Subcutaneous abdominal adipose tissue (tissue), 5 donors: Measurements from ENCODE around the gene ALK.

Experiments used
- H3K27ac ChIP-seq: one replicate; pipeline ENCODE4 v1.7.0; 2013; ENCODE audit warnings: low read depth, mild to moderate bottlenecking, inconsistent platforms, low read length, moderate library complexity
- H3K27me3 ChIP-seq, 5 donors: one replicate each; pipeline ENCODE4 v1.7.0; 2013; ENCODE audit warnings: low read length in 5 of 5, inconsistent platforms in 1 of 5; ENCODE audit not compliant: control insufficient read depth in 5 of 5, insufficient read depth in 4 of 5
- H3K36me3 ChIP-seq, 5 donors: one replicate each; pipeline ENCODE4 v1.7.0; 2013; ENCODE audit warnings: low read length in 5 of 5; ENCODE audit not compliant: control insufficient read depth in 5 of 5, insufficient read depth in 5 of 5
- H3K4me1 ChIP-seq, 5 donors: one replicate each; pipeline ENCODE4 v1.7.0; 2013; ENCODE audit warnings: low read length in 5 of 5, mild to moderate bottlenecking in 3 of 5, moderate library complexity in 1 of 5; ENCODE audit not compliant: control insufficient read depth in 5 of 5, insufficient read depth in 5 of 5
- H3K4me3 ChIP-seq, 5 donors: one replicate each; pipeline ENCODE4 v1.7.0; 2013; ENCODE audit warnings: low read length in 5 of 5, low read depth in 1 of 5
- H3K9ac ChIP-seq, 5 donors: one replicate each; pipeline ENCODE4 v1.7.0; 2013; ENCODE audit warnings: low read length in 5 of 5, mild to moderate bottlenecking in 4 of 5, moderate library complexity in 3 of 5
- H3K9me3 ChIP-seq, 5 donors: one replicate each; pipeline ENCODE4 v1.7.0; 2013; ENCODE audit warnings: low read length in 5 of 5; ENCODE audit not compliant: control insufficient read depth in 5 of 5
- donor health status: healthy.
- donor health status: healthy.
- donor health status: healthy.
- donor health status: healthy.
- donor health status: healthy.

The ALK gene

DNA sequence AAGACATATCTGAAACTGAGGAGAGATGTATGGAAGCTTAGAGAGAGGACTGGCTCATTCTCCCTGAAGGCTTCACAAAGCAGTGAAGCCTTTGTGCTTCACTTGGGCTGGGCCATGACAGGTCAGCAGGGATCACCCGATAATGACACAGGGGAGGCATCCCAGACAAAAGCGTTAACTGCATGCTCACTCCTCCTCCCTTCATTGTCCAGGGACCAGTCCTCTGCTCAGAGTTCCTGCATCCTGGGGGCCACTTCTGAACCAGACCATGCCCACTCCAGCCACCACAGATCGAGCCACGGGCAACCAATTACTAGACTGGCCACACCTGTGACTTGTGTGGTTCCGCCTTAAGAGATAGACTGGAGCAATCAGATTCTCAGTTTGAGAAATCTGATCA lies 570.1 kb downstream of the ALK start:
- Histone ChIP-seq H3K9me3 (no peaks in the 10 kb centered on the region), H3K36me3 (no peaks in the 10 kb centered on the region), H3K4me3 (no peak overlapping the region), H3K9ac (no peak overlapping the region), H3K27me3 (peaks cover 0 to 3% (median 0%) of the 10 kb centered on the region in 5 donors), H3K27ac (no peak overlapping the region), H3K4me1 (peaks cover 0 to 2% (median 0%) of the 10 kb centered on the region in 5 donors)

DNA sequence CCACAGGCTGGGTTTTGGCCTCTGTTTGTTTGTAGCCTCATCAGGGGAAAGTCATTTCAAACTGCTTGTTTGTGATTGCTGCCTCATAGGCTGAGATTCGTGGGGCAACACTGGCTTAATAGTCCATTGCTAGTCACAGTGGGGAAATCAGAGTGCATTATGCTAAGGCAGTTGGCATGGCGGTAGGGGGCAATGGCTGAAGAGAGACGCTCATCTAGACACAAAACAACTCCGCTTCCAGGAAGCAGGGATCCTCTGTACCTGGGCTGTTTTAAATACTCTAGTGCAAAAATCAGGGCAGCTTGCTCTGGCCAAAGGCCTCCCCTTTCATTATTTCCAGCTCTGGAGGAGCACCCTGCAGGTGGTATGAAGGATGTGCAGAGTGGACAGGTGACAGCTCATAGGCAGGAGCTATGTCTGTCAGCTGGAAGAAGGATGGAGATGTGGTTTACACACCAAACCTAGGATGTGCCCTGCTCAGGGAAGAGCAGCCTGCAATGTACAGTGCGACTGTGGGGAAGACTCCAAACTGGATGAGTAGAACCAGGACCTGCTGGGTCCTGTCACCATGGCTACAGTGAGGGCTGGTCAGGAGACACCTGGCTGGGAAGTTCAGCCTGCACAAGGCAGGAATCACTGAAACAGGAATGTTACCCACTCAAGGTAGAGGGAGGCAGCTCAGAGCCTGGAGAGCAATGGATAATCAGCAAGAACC lies 571.9 kb downstream of the ALK start:
- H3K9ac ChIP-seq, result no peak overlapping the region
- H3K4me3 ChIP-seq, result no peak overlapping the region
- no peaks in the 10 kb centered on the region for H3K36me3 ChIP-seq
- no peak overlapping the region for H3K27ac ChIP-seq
- peaks cover 0 to 3% (median 0%) of the 10 kb centered on the region in 5 donors for H3K27me3 ChIP-seq
- no peaks in the 10 kb centered on the region for H3K9me3 ChIP-seq
- no peaks in the 10 kb centered on the region for H3K4me1 ChIP-seq

DNA sequence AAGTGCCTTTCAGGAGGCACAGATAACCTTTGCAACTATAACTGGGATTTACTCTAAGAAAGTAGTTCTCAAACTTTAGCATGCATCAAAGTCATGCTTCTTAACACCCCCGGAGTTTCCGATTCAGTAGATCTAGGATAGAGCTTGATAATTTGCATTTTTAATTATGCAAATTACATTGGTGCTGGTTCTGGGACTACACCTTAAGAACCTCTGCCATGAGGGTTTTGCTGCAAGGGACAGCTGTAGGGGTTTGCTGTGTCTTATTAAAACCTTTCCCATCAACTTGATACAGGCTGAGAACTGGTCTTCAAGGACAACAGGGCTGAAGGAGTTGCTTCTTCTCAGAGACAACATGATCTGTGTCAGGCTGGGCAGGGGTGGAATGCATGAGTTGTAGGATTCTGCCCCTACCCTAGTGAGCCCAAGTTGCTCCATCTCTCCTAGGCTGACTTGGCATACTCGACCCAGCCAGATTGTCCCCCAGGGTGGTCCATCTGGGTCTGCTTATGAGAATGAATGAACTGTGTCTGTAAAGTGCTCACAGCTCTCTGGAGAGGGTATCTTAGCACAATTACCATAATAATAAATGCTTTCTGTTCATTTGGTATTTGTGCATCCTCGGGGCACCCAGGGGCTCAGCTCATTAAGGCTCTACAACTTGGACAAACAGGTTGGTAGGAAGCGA lies 573.5 kb downstream of the ALK start:
- peaks cover 0 to 3% (median 0%) of the 10 kb centered on the region in 5 donors for H3K27me3 ChIP-seq
- no peaks in the 10 kb centered on the region for H3K36me3 ChIP-seq
- no peaks in the 10 kb centered on the region for H3K9me3 ChIP-seq
- H3K27ac ChIP-seq, result no peak overlapping the region
- no peak overlapping the region for H3K9ac ChIP-seq
- no peak overlapping the region for H3K4me3 ChIP-seq
- no peaks in the 10 kb centered on the region for H3K4me1 ChIP-seq

DNA sequence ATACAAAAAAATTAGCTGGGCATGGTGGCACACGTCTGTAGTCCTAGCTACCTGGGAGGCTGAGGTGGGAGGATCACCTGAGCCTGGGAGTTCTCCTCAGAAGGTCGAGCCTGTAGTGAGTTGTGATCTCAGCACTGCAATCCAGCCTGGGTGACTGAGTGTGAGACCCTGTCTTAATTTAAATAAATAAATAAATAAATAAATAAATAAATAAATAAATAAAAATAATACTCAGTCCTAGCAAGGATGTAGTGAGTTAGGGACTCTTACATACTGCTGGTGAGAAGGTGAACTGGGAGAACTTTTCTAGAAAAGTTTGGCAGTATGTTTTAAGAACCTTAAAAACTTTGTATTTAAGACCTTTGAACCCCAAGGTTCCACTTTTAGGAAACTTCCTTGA lies 576.1 kb downstream of the ALK start:
- H3K9me3 ChIP-seq, result no peaks in the 10 kb centered on the region
- no peak overlapping the region for H3K9ac ChIP-seq
- no peak overlapping the region for H3K4me3 ChIP-seq
- H3K27me3 ChIP-seq, result no peaks in the 10 kb centered on the region
- no peak overlapping the region for H3K27ac ChIP-seq
- H3K4me1 ChIP-seq, result no peaks in the 10 kb centered on the region
- no peaks in the 10 kb centered on the region for H3K36me3 ChIP-seq

DNA sequence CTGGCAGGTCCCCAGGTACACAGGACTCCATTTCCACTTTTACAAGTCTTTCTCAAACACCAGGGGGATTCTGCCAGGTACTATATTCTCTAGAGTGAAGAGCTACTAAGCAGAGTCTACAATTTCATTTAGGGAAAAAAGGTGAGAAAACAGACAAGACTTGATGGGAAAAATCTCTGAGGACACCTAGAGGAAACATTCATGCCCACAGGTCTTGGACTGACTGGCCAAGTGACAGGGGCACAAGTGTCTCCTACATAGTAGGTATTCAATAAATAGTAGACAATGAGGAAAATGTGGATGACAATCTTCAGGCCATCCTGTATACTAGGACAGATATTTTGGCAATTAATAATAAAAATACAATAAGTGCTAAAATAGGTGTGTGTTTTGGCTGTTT lies 577.6 kb downstream of the ALK start:
- H3K27me3 ChIP-seq, result no peaks in the 10 kb centered on the region
- no peak overlapping the region for H3K9ac ChIP-seq
- no peaks in the 10 kb centered on the region for H3K9me3 ChIP-seq
- H3K4me3 ChIP-seq, result no peak overlapping the region
- H3K36me3 ChIP-seq, result no peaks in the 10 kb centered on the region
- H3K4me1 ChIP-seq, result no peaks in the 10 kb centered on the region
- no peak overlapping the region for H3K27ac ChIP-seq

DNA sequence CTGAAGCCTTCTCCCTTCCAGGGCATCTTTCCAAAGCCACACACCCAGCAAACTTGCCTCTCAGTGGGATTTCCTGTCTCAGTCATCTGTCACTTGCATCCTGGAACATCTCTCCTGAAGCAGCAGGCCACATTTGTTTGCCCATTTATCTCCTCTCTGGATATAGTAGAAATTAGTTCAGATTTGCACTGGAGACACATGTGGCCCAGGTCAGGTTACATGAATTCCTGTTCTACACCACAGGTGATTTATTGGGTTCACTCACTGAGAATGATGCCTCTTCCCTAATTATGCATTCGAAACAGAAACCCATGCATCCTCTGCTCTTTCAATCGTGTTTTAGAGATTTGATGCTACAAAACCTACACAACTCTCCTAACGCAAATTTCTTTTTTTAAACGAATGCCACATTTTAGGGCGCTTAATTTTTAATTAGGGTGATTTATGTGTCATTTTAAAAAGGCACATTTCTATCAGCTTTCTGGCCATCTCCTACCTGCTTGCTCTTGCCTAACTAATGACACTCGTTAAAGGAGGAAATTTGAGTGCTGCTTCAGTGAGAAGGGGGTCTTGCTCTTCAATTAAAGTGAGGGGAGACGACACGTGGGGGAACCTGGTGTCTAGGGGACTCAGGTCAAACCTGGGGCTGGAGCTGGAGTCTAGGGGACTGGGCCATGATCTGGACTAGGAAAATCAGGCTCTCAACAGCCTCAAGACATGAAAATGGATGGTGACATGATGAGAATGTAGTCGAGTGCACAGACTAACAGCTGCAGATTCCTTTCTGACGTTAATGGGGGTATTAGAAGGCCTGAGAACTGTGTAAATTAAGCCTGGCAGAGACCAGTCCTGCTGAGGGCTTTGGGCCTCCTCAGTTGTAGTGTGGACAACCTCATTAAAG lies 584.8 kb downstream of the ALK start:
- no peak overlapping the region for H3K9ac ChIP-seq
- H3K27ac ChIP-seq, result no peak overlapping the region
- no peaks in the 10 kb centered on the region for H3K36me3 ChIP-seq
- no peak overlapping the region for H3K4me3 ChIP-seq
- H3K27me3 ChIP-seq, result peaks cover 0 to 6% (median 2%) of the 10 kb centered on the region in 5 donors
- H3K4me1 ChIP-seq, result no peaks in the 10 kb centered on the region
- no peaks in the 10 kb centered on the region for H3K9me3 ChIP-seq

DNA sequence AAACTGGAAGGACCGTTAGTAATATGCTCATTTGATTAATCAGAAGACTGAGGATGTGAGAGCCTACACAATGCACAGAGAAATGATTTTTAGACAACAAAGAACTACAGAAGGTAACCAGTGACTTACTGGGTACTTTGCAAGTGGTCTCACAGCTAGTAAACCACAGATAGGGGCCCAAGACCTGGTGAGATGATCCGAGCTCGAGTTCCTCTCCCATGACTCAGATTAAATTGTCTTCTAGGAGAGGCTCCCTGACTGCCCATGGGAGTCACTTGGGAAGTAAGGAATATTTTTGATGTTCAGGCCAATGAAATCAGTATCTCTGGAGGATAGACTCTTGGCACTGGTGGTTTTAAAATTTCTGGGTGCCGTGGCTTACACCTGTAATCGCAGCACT lies 586.0 kb downstream of the ALK start:
- H3K4me1 ChIP-seq, result no peaks in the 10 kb centered on the region
- H3K27me3 ChIP-seq, result peaks cover 0 to 6% (median 2%) of the 10 kb centered on the region in 5 donors
- H3K36me3 ChIP-seq, result no peaks in the 10 kb centered on the region
- no peaks in the 10 kb centered on the region for H3K9me3 ChIP-seq
- H3K9ac ChIP-seq, result no peak overlapping the region
- H3K27ac ChIP-seq, result no peak overlapping the region
- H3K4me3 ChIP-seq, result no peak overlapping the region

DNA sequence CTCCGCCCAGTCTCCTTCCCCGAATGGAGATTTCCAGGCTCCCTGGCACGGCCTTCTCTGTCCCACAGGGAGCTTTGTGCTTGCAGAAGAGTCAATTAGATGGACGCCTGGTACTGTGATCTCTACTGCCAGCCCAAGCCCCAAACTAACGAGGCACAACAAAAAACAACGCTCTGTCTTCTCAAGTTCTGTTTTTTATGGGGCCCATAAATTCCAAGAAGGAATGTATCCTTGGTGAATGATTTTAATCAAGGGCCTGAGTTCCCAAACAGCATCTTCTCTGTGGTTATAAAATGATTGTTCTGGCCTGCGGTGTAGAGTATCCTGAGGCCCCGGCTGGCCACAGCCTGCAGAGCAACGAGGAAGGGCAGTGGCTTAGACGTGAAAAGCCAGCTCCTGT lies 586.7 kb downstream of the ALK start:
- H3K9me3 ChIP-seq, result no peaks in the 10 kb centered on the region
- no peaks in the 10 kb centered on the region for H3K4me1 ChIP-seq
- peaks cover 0 to 6% (median 4%) of the 10 kb centered on the region in 5 donors for H3K27me3 ChIP-seq
- no peak overlapping the region for H3K27ac ChIP-seq
- H3K4me3 ChIP-seq, result no peak overlapping the region
- no peak overlapping the region for H3K9ac ChIP-seq
- no peaks in the 10 kb centered on the region for H3K36me3 ChIP-seq

DNA sequence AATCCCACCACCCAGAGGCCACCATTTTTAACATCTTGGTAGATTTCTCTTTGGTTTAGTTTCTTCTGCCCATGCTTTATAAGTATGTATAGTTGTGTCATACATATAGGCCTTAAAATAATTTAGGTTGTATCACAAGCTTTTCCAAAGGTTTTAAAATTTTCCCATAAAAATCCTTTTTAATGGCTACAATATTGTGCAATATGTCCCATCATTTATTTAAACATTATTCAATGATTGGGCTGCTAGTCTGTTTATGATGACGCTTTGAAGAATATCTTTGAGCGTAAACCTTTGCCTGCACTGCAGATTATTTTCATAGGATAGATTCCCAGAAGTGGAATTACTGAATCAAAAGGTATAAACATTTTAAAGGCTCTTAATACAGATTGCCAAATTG lies 588.8 kb downstream of the ALK start:
- Histone ChIP-seq H3K27ac (no peak overlapping the region), H3K36me3 (no peaks in the 10 kb centered on the region), H3K9me3 (no peaks in the 10 kb centered on the region), H3K4me3 (no peak overlapping the region), H3K27me3 (peaks cover 0 to 11% (median 6%) of the 10 kb centered on the region in 5 donors), H3K9ac (no peak overlapping the region), H3K4me1 (no peaks in the 10 kb centered on the region)

DNA sequence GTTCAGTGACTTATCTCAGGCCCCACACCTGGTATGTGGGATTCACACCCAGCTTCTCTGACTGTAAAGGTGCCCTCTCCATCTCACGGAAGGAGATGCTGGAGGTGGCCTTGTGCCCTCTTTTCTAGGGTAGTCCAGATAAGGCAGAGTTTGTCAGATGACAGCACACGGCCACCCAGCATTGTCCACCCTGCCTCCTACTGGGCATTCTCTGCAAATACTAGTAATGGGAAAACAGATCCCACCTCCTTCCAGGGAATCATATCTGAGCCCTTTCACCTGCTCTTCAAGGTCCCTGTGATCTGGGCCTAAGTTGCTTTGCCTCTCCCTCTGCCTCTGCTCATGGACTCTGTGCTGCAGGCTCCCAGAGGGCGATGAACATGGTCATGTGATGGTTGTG lies 591.5 kb downstream of the ALK start:
- no peaks in the 10 kb centered on the region for H3K4me1 ChIP-seq

More for the DNA sequence above, 591.5 kb downstream of the ALK start:
- Histone ChIP-seq H3K9ac (no peak overlapping the region), H3K9me3 (no peaks in the 10 kb centered on the region), H3K27ac (no peak overlapping the region), H3K4me3 (no peak overlapping the region), H3K36me3 (no peaks in the 10 kb centered on the region), H3K27me3 (peaks cover 0 to 15% (median 11%) of the 10 kb centered on the region in 5 donors)
